Measurements from ENCODE around the gene GDF11. TPM values are rescaled to one million over a fixed set of nuclear protein-coding genes. Genes with fewer than 3 reads are reported as not detected.

GDF11 gene
- total RNA-seq, 1 experiment from 2014 or later = 5.3 TPM

DNA sequence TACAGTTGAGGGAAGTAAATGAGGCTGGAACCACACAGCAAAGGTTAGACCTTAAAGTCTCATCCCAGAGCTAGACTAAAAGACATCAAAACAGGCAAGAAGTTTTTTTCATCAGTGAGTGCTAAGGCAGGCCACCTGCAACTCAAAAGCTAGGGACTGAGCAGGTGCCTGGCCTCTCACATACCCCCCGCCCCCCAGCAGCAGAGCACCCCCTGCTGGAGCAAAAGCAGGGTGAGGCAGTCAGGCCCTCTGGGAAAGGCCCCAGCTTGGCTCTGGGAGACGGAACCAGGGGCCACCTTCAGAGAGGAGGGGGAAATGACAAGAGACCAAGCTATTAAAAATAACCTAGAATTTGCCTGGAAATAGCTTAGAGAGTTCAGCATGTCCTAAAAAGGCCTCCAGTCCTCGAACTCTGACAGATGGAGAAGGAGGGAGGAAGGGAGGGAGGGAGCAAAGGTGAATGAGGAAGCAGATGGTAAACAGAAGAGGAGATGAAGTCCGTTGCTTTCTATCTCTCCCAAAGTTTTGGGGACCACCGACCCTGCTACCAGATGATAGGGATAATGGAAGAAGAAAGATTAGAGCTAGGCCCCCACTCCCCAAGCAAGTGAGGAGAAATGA is 37.0 kb upstream of the GDF11 start:
- H3K9me3 ChIP-seq (ENCODE audit: control insufficient read depth in 1 of 2, insufficient read depth in 1 of 2, low read depth in 1 of 2, low read length in 2 of 2) = no peaks in the 10 kb centered on the region
- H3K4me1 ChIP-seq (ENCODE audit: control insufficient read depth in 1 of 2, insufficient read depth in 2 of 2, low read length in 2 of 2) = peaks cover 4 to 15% of the 10 kb centered on the region in 2 experiments; a peak in 3 of 4 replicates
- ChIA-PET POLR2A (no interaction called here), CTCF (interaction anchor here (0.8 to 2.9 kb wide), 8 partner anchors 10 to 32 kb away, joined by 3 to 19 read pairs (median 4); partner anchors contain the start of genes BLOC1S1 and RDH5), RAD21 (ENCODE audit: low non-redundant PET in 1 of 2, low total read pairs in 2 of 2, uncharacterized antibody in 2 of 2, unreplicated experiment in 2 of 2) (no interaction called here)
- intact Hi-C loops (cut with micrococcal nuclease) = no loop called here
- peak; percentile 63 for ATAC-seq
- H3K36me3 ChIP-seq (ENCODE audit: control insufficient read depth in 1 of 2, insufficient read depth in 2 of 2, low read length in 2 of 2) = no peaks in the 10 kb centered on the region
- no TSS peak for BruUV-seq (replicated peaks)
- no peak overlapping the region for H3K4me3 ChIP-seq (replicated peaks in 1 of 2; ENCODE audit: low read depth in 1 of 2, low read length in 2 of 2)
- H4K20me1 ChIP-seq (ENCODE audit: insufficient read depth) = no peaks in the 10 kb centered on the region
- no peak overlapping the region for H3K27ac ChIP-seq (ENCODE audit: low read depth, low read length)
- no peak for DNase-seq (ENCODE audit: low read depth, low spot score)
- TF ChIP-seq RAD21 (IDR thresholded peaks at IDR 0.05; ENCODE audit: low read depth) (peak; percentile 42; the same call in 1 of the 2 replicates), SIN3A (IDR thresholded peaks at IDR 0.05; ENCODE audit: low read depth) (no peak)
- TF ChIP-seq, protein P1, sequence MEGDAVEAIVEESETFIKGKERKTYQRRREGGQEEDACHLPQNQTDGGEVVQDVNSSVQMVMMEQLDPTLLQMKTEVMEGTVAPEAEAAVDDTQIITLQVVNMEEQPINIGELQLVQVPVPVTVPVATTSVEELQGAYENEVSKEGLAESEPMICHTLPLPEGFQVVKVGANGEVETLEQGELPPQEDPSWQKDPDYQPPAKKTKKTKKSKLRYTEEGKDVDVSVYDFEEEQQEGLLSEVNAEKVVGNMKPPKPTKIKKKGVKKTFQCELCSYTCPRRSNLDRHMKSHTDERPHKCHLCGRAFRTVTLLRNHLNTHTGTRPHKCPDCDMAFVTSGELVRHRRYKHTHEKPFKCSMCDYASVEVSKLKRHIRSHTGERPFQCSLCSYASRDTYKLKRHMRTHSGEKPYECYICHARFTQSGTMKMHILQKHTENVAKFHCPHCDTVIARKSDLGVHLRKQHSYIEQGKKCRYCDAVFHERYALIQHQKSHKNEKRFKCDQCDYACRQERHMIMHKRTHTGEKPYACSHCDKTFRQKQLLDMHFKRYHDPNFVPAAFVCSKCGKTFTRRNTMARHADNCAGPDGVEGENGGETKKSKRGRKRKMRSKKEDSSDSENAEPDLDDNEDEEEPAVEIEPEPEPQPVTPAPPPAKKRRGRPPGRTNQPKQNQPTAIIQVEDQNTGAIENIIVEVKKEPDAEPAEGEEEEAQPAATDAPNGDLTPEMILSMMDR (IDR thresholded peaks at IDR 0.05 in 2 of 3, conservative IDR thresholded peaks at IDR 0.05 in 1 of 3; ENCODE audit: borderline replicate concordance in 1 of 3, insufficient read depth in 1 of 3, low read depth in 2 of 3, low read length in 2 of 3) = peak; percentile 67 to 70 (median 69); a peak in 5 of 6 replicates
- H3K4me2 ChIP-seq (ENCODE audit: low read length) = no peak overlapping the region
- H3K79me2 ChIP-seq (ENCODE audit: insufficient read depth, low read length) = no peaks in the 10 kb centered on the region
- peaks cover 15% of the 10 kb centered on the region; the same call in 1 of the 2 replicates for H3K27me3 ChIP-seq (ENCODE audit: insufficient read depth, low read length)
- no peak overlapping the region for H3K9ac ChIP-seq (ENCODE audit: low read length)
- no peaks in the 10 kb centered on the region for H3K9me2 ChIP-seq (ENCODE audit: insufficient read depth)
- H2AFZ ChIP-seq (ENCODE audit: low read depth, low read length, poor library complexity, severe bottlenecking) = no peak overlapping the region

DNA sequence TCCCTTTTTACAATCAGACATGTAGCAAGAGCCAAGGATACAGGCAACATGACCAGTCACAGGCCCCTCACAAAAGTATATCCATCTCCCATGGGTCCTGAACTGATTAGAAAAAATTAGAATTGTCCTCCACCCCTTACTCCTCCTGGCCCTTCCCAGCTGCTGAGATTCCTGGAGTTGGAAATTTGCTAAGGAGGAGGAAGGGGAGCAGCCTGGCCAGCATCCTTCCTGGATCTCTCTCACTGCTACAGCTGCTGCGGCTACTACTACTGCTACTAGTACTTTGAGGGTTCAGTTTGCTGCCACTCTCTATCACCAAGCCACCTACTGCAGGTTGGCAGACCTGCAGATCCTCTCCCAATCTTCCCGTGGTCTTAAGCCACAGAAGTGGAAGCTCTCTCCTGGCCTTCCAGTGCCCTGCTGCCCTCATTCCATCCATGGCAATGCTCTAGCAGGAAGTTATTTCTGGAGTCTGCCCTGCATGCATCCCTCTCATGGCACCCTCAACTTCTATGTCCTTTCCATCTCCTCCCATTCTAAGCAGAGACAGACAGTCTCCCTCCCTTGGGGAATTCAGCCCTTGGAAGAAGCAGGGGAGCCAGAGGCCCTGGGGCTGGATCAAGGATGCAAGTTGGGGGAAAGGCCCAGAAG is 36.2 kb upstream of the GDF11 start:
- BruUV-seq (replicated peaks) = no TSS peak
- Histone ChIP-seq H2AFZ (ENCODE audit: low read depth, low read length, poor library complexity, severe bottlenecking) (no peak overlapping the region), H3K9ac (ENCODE audit: low read length) (no peak overlapping the region), H3K27me3 (ENCODE audit: insufficient read depth, low read length) (peaks cover 15% of the 10 kb centered on the region; the same call in 1 of the 2 replicates), H4K20me1 (ENCODE audit: insufficient read depth) (no peaks in the 10 kb centered on the region), H3K4me1 (ENCODE audit: control insufficient read depth in 1 of 2, insufficient read depth in 2 of 2, low read length in 2 of 2) (peaks cover 4 to 14% of the 10 kb centered on the region in 2 experiments; a peak in 3 of 4 replicates), H3K27ac (ENCODE audit: low read depth, low read length) (no peak overlapping the region), H3K36me3 (ENCODE audit: control insufficient read depth in 1 of 2, insufficient read depth in 2 of 2, low read length in 2 of 2) (no peaks in the 10 kb centered on the region), H3K9me2 (ENCODE audit: insufficient read depth) (no peaks in the 10 kb centered on the region), H3K4me3 (replicated peaks in 1 of 2; ENCODE audit: low read depth in 1 of 2, low read length in 2 of 2) (peak overlapping the region in 1 of 2 experiments; percentile 57; a peak in 2 of 4 replicates), H3K9me3 (ENCODE audit: control insufficient read depth in 1 of 2, insufficient read depth in 1 of 2, low read depth in 1 of 2, low read length in 2 of 2) (no peaks in the 10 kb centered on the region), H3K4me2 (ENCODE audit: low read length) (peak overlapping the region; percentile 81), H3K79me2 (ENCODE audit: insufficient read depth, low read length) (no peaks in the 10 kb centered on the region)
- no peak for DNase-seq (ENCODE audit: low read depth, low spot score)
- POLR2A ChIA-PET = no interaction called here
- intact Hi-C loops (cut with micrococcal nuclease) = no loop called here
- RAD21 ChIA-PET (ENCODE audit: low non-redundant PET in 1 of 2, low total read pairs in 2 of 2, uncharacterized antibody in 2 of 2, unreplicated experiment in 2 of 2) = interaction anchor here in 1 of 2 experiments (1.1 kb wide), 1 partner anchor 9 kb away, joined by 4 read pairs; the partner anchor contains the start of gene BLOC1S1
- TF ChIP-seq SIN3A (IDR thresholded peaks at IDR 0.05; ENCODE audit: low read depth) (no peak), EGR1 (IDR thresholded peaks at IDR 0.05; ENCODE audit: low read depth) (no peak), ZFX (IDR thresholded peaks at IDR 0.05) (no peak), TCF7L2 (IDR thresholded peaks at IDR 0.05; ENCODE audit: borderline replicate concordance, extremely low read depth, insufficient read depth, insufficient read length) (no peak)
- TF ChIP-seq, protein P2, sequence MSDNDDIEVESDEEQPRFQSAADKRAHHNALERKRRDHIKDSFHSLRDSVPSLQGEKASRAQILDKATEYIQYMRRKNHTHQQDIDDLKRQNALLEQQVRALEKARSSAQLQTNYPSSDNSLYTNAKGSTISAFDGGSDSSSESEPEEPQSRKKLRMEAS (IDR thresholded peaks at IDR 0.05) = no peak
- CTCF ChIA-PET = interaction anchor here (0.8 to 2.9 kb wide), 6 partner anchors 9 to 50 kb away, joined by 3 to 19 read pairs (median 4); partner anchors contain the start of gene BLOC1S1
- ATAC-seq = no peak
